Gastroesophageal sphincter (tissue), 3 donors: ENCODE results near the gene DNAH9.

Experiments
- CTCF ChIP-seq, 4 experiments: fragments of 200-600 bp in 2 of 4; fragments of 450-650 bp in 2 of 4; sonication (generic) in 1 of 4; IDR thresholded peaks; one replicate each; pipeline ENCODE4 v1.5.1; 2017 to 2019; ENCODE audit warnings: antibody characterized with exemption in 4 of 4, mild to moderate bottlenecking in 2 of 4, moderate library complexity in 2 of 4
- EP300 ChIP-seq: sonication (generic); formaldehyde crosslinking; IDR thresholded peaks from one replicate; pipeline ENCODE4 v1.6.1; 2017; ENCODE audit warnings: antibody characterized with exemption, mild to moderate bottlenecking
- POLR2A ChIP-seq, 2 donors: fragments of 450-650 bp; IDR thresholded peaks; one replicate each; pipeline ENCODE4 v1.6.1; 2017; ENCODE audit warnings: antibody characterized with exemption in 2 of 2, mild to moderate bottlenecking in 2 of 2, moderate library complexity in 1 of 2
- POLR2AphosphoS5 ChIP-seq: sonication (generic); formaldehyde crosslinking; IDR thresholded peaks from one replicate; pipeline ENCODE4 v1.6.1; 2017; ENCODE audit warnings: antibody characterized with exemption

DNA sequence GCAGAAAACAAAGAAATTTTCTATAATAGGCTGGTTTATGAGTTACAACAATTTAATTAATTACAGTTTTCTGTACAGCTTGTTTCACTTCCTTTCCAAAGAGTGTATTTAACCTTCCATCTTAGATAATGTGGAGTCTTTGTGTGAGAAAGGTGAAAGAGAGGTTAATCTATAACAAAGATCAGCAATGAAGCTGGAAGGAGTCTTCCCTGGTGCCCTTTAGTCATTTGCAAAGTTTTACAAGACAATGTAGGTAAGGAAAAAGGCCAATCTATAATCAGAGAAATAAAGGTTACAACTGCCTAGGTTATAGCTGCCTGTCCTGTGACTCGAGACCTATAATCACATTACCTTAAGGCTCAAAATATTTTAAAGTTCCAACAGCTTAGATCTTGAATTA, 257.0 kb downstream of the DNAH9 start:
- no peak for TF ChIP-seq POLR2AphosphoS5
- TF ChIP-seq POLR2A (IDR thresholded peaks at IDR 0.05): no peak
- no peak for TF ChIP-seq CTCF (IDR thresholded peaks at IDR 0.05)
- TF ChIP-seq EP300: no peak
